GM19452 (cell line): ENCODE measurements around the gene NELL1.
"Not testable (repeated sequence)": the region's sequence is repeated elsewhere in the genome, so short reads cannot be mapped to it uniquely, and the experiment has no call there.

Experiments
- ATAC-seq: cut with Tn5 transposase; IDR thresholded peaks from one replicate; pipeline ENCODE4 v1.9.1; 2021; ENCODE audit not compliant: unreplicated experiment

The NELL1 gene

DNA sequence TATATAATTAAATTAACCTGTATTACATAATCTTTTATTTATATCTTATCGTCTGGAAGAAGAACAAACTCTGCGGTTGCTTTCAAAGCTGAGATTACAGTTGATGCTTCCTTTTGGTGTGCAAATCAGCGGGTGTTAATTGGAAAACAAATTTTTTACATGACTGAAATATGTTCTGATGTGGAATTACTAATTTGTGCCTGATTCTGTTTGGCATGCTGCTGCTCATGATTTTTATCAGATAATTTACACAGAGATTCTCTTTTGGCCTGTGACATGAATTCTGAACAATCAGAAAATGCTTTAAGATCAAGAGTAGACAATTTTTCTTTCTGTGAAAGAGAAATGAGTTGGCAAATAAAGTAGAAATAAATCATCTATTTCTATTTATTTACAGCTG, 510.8 kb downstream of the NELL1 start:
- ATAC-seq: no peak

- ATAC-seq: no peak
These were observed 516.6 kb downstream of the NELL1 start for GRCh38 chr11:21185959-21186358.

DNA sequence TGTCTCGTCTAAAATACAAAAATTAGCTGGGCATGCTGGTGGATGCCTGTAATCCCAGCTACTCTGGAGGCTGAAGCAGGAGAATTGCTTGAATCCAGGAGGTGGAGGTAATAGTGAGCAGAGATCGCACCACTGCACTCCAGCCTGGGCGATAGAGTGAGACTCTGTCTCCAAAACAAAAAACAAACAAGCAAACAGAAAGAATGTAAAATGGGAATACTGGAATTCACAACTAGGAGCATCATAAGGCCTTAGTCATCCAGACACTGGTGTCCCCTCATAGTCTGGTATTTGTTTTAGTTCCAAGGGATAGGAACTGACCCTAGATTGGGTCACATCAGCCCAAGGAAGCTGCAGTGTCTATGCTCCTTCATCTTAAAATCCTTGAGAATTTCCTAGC, 520.8 kb downstream of the NELL1 start:
- ATAC-seq: no peak

GRCh38 chr11:21195995-21196394, 526.6 kb downstream of the NELL1 start:
- no peak for ATAC-seq

DNA sequence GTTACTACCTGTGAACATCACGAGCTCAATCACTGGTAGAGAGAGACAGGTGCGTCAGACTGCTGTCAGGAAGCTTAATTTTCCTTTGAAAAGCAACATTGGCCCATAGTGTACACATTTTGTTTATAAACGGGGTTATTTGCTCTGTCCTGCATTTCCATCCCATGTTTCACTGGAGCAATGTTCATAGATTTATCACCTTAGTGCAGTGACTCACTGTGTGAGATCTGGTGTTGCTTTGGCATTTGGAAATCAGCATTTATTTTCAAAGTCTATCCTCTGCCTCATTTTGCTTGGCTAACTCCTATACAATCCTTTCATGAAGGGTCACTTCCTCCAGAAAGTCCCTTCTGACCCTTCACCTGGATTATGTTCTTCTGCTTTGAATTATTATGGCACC, 529.1 kb downstream of the NELL1 start:
- ATAC-seq: no peak

GRCh38 chr11:21205205-21205604, 535.8 kb downstream of the NELL1 start:
- ATAC-seq: no peak

DNA sequence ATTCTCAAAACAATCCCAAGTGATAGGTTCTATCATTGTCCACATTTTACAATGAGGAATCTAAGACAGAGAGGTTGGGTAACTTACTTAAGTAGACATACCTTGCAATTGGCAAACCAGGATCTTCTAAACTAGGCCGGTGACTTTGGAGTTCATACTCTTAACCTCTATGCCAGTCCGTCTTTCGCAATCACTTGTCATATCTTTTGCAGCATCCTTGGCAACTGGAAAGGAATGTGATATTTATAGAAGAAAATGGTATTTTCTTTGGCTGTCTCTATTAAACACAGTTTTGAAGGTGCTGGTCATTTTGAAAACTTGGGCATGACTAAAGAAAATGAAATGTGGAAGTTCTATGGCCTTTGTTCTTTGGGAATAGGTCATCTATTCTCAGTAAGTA, 556.5 kb downstream of the NELL1 start:
- ATAC-seq: no peak

DNA sequence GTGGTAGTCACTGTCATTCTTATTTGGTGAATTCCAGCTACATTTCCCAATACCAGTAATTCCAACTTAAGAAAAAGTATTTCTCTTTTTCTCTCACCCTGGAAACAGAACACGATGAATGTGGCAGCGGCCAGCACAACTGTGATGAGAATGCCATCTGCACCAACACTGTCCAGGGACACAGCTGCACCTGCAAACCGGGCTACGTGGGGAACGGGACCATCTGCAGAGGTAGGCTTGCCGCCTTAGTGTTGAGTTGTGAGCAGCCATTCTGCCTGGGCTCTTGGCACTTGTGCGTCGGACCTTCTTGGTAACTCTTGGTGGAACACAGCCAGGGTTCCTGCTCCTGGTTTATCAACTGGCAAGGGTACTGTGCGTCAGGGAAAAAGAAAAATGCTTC, 559.8 kb downstream of the NELL1 start:
- no peak for ATAC-seq

GRCh38 chr11:21250196-21250595, 580.8 kb downstream of the NELL1 start:
- ATAC-seq: no peak

DNA sequence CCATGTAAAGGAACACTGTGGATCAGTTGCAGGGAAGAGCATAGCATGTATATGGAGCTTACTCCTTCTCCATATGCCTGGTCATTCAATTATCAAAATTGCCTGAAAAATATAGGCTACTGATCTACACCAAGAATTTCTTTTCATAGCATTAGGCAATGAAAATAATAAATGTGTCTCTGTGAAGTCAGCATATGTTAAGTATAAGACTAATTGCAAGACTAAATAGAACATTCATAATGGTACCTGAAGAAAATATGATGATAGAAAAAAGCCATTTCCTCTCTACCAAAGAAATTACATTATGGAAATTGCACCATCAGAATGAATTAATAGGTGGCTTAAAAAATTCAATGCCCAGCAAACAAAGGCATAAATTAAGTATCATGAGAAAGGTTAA, 584.7 kb downstream of the NELL1 start:
- no peak for ATAC-seq

DNA sequence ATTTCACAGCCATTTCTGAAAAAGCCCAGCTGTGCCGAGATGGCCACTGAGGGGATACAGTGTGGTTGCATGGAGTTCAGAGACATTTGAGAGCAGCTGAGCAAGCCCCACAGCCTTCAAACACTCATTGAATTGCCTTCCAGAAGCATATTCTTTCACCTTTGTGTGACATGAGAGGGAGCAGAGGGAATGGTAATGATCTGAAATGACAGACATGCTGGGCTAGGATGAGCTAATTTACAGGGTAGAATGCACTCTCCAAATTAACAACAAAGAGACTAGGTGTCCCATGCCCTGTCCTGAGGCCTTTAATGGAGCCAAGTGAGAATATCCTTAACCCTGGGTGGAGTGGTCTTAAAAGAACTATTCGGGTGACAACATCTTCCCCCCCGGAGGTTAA, 585.4 kb downstream of the NELL1 start:
- no peak for ATAC-seq

DNA sequence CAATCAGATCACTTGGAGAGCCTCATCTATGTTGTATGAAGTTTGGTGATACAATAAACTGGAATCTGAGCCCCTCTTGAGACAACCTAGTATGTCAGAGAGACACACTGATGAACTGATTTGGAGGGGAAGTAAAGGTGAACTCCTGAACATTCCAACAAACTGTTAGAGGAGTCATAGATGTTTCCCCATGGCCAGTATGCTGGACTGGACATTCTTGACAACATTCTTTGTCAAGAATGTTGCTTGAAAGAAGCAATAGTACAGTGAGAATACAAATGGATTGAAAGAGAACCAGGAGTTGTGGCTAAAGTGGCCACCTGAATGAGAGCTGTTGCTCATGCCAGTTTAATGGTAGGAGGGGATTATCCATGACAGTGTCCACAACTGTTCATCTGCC, 588.1 kb downstream of the NELL1 start:
- no peak for ATAC-seq

DNA sequence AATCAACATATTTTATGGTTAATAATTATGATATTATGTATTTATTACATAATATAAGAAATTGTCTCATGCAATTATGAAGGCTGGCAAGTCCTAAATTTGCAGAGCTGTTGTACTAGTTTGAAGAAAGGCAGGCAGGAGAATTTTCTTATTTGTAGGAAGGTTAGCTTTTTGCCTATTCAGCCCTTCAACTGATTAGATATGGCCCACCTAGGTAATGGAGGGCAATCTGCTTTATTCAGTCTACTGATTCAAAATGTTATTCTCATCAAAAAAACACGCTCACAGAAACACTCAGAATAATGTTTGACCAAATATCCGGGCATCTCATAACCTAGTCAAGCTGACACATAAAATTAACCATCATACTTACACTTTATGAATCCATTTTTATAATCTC, 589.0 kb downstream of the NELL1 start:
- ATAC-seq: no peak

DNA sequence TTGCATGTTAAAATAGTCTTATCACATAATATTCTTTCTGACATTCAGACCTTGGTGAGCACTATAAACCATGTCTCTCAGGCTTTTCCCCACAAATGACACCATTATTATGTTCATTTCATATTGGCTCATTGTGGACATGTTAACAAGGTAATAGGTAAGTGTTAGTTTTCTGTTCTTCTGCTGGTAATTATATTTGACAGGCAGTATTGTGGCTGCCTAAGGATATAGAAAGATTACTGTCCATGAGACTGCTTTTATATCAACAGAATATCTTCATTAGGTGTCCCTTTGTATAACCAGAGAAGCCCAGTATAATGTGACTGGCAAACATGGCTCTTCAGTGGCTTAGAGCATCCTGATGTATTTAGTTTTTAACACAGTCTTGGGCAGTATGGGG, 590.7 kb downstream of the NELL1 start:
- ATAC-seq: no peak

GRCh38 chr11:21262992-21263391, 593.6 kb downstream of the NELL1 start:
- ATAC-seq: no peak

GRCh38 chr11:21264125-21264524, 594.7 kb downstream of the NELL1 start:
- no peak for ATAC-seq

DNA sequence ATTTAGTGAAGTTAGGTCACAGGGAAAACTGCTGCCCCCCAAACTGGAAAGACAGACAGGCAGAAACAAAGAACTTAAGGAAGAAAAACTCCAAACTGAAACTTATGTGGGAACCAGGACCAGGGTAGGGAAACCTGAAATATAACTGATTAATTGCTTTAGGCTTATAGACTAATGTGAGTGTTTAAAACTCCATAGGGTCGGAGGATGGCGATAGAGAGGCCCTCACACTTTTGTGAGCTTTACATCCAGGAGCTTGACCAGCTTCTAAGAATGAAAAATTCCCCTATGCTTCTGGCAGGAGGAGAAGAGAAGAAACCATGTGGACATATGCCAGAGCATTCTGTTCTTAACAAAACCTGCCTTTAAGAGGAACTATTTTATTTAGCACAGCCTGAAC, 598.6 kb downstream of the NELL1 start:
- no peak for ATAC-seq

DNA sequence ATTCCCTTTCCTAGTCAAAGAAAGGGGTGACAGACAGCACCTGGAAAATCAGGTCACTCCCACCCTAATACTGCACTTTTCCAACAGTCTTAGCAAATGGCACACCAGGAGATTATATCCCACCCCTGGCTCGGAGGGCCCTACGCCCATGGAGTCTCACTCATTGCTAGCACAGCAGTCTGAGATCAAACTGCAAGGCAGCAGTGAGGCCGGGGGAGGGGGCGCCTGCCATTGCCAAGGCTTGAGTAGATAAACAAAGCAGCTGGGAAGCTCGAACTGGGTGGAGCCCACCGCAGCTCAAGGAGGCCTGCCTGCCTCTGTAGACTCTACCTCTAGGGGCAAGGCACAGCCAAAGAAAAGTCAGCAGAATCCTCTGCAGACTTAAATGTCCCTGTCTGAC, 602.8 kb downstream of the NELL1 start:
- not testable (repeated sequence) for ATAC-seq

DNA sequence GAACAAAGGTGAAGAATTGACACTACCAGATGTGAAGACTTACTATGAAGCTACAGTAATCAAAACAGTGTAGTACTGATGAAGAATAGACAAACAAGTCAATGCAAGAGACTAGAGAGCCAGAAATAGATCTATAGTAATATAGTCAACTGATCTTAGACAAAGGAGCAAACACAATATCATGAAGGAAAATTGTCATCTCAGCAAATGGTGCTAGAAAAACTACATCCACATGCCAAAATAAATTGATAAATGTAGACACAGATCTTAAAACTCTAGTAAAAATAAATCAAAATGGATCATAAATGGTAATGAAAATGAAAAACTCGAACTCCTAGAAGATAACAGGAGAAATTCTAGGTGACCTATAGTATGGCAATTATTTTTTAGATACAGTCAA, 609.5 kb downstream of the NELL1 start:
- no peak for ATAC-seq

DNA sequence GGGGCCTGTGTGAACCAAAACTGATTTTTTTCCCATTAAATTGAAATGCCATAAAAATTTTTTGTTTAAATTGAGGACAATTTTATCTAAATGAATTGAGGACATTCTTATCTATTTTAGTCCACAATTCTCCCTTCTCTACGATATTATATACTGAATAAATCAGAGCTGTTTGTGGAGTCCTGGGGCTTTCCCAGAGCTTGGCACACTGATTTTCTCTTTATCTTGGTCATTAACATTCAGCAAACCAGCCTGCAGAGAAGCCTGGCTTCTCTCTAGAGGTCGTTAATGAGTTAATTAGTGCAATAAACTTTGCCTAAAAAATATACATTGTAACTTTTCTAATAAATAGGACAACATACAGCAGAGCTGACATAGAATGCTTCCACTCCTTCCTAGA, 615.7 kb downstream of the NELL1 start:
- no peak for ATAC-seq

- ATAC-seq: no peak
These were observed 620.3 kb downstream of the NELL1 start for GRCh38 chr11:21289686-21290085.

DNA sequence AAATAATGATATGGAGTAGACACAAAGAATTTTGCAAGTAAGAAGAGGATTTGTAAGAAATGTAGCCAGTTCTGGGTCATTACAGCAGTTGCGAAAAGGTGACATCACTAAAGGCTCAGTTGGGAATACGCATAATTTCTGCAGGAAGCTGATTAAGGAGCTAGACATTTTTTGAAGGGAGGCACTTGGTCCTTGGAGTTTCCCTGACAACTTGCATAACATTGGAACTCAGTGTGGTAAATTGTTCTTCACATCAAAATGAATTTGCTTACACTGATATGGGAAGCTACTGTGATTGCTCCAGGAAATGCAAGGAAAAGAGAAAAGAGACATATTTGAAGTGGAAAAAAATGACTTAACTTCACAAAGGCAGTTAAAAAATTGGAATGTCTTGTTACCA, 626.1 kb downstream of the NELL1 start:
- ATAC-seq: no peak

- no peak for ATAC-seq
These were observed 632.6 kb downstream of the NELL1 start for GRCh38 chr11:21301981-21302380.

DNA sequence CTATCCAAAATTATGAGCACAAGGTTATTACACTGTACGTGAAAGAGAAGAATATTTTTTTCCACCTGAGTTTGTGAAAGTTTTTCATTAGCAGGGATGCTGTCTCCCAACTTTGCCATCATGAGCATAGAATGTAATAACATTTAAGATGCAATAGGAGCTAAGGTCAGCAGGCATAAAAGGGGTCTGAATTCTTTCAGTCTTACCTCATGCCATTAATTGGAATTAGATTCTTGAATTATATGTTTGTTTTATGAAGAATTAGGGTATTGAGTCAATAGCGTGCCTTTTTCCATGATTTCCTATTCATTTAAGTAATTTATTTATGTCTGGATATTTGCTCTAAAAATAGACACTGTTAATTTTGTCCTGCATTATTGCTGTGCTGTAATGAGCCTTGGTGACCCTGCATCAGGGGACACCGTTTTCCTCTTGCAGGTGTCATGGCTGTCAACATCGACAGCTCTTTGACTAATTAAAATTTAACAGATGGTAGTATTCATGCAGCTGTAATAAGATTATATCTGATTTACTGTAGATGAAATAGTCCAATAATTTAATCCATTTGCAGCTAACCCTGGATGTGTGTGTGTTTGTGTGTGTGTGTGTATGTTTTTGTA, 637.5 kb downstream of the NELL1 start:
- no peak for ATAC-seq
